ENCODE measurements around the gene TCF7.

DNA sequence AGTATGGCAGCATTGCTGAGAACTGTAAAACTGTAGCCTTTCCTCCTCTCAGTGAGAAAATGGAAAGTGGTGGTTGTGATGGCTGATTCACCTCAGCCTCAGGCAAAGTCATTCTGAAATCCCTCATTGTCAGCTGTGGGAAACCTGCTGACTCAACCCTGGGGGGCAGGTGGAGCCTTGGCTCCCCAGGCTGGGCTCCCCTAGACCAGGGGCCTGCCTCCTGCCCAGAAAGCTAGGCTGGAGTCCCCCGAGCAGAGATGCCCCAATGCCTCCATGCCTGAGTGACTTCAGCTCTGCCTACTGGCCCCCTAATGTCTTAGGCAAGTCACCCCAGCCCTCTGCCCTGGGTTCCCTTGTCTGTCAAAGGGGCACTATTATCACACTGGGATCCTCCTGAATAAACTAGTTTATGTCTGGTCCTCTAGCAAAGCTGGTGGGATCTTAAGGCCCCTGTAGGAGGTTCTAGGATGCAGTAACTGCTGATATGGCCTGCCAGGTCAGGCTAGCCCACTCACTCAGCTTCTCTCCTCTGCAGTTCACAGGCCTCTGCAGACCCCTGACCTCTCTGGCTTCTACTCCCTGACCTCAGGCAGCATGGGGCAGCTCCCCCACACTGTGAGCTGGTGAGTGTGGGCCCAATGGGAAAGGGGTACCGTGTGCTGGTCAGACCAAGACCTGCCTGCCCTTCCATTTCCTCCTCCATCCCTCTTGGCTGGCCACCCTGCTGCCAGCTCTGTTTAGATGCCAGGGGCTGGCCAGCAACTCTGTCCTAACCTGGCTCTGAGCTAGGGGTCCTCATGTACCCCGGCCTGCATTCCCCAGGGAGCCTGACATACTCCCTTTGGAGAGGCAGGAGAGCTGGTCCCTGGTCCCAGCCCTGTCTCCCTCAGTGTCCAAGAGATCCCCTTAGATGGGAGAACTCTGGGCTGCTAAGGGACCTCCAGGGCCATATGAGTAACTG lies 24.2 kb downstream of the TCF7 start:
- TF ChIP-seq, protein P1, sequence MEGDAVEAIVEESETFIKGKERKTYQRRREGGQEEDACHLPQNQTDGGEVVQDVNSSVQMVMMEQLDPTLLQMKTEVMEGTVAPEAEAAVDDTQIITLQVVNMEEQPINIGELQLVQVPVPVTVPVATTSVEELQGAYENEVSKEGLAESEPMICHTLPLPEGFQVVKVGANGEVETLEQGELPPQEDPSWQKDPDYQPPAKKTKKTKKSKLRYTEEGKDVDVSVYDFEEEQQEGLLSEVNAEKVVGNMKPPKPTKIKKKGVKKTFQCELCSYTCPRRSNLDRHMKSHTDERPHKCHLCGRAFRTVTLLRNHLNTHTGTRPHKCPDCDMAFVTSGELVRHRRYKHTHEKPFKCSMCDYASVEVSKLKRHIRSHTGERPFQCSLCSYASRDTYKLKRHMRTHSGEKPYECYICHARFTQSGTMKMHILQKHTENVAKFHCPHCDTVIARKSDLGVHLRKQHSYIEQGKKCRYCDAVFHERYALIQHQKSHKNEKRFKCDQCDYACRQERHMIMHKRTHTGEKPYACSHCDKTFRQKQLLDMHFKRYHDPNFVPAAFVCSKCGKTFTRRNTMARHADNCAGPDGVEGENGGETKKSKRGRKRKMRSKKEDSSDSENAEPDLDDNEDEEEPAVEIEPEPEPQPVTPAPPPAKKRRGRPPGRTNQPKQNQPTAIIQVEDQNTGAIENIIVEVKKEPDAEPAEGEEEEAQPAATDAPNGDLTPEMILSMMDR (IDR thresholded peaks at IDR 0.05) = no peak
- no peak for TF ChIP-seq POLR2A (IDR thresholded peaks at IDR 0.05)
